Loucy (cell line): ENCODE measurements around the gene MPND.

Experiments used
- H2AFZ ChIP-seq: fragments of 200-600 bp; sonication (generic); 2 replicates; pipeline ENCODE4 v1.6.0; 2016; ENCODE audit warnings: antibody characterized with exemption, mild to moderate bottlenecking, low read length, moderate library complexity
- H3F3A ChIP-seq: fragments of 200-600 bp; 2 replicates; pipeline ENCODE4 v1.6.0; 2016; ENCODE audit warnings: antibody characterized with exemption, low read depth, mild to moderate bottlenecking
- H3K27me3 ChIP-seq: fragments of 200-600 bp; sonication (generic); 2 replicates; pipeline ENCODE4 v1.6.1; 2014; ENCODE audit warnings: low read length, mild to moderate bottlenecking; ENCODE audit not compliant: insufficient read depth, poor library complexity, severe bottlenecking
- H3K36me3 ChIP-seq: fragments of 200-600 bp; sonication (generic); 2 replicates; pipeline ENCODE4 v1.6.1; 2016; ENCODE audit warnings: low read length; ENCODE audit not compliant: insufficient read depth
- H3K4me1 ChIP-seq: fragments of 200-600 bp; sonication (generic); 2 replicates; pipeline ENCODE4 v1.5.1; 2014; ENCODE audit warnings: low read length, mild to moderate bottlenecking; ENCODE audit not compliant: insufficient read depth, poor library complexity, severe bottlenecking
- H3K4me2 ChIP-seq: fragments of 200-600 bp; sonication (generic); 2 replicates; pipeline ENCODE4 v1.6.0; 2014; ENCODE audit warnings: antibody characterized with exemption, low read length, low read depth, mild to moderate bottlenecking; ENCODE audit not compliant: poor library complexity, severe bottlenecking
- H3K4me3 ChIP-seq: fragments of 200-600 bp; sonication (generic); 2 replicates; pipeline ENCODE4 v1.5.1; 2014; ENCODE audit warnings: low read length, mild to moderate bottlenecking, mixed read lengths; ENCODE audit not compliant: poor library complexity, severe bottlenecking
- H3K79me2 ChIP-seq: fragments of 200-600 bp; sonication (generic); 2 replicates; pipeline ENCODE4 v1.6.1; 2014; ENCODE audit warnings: low read length; ENCODE audit not compliant: insufficient read depth
- H3K9ac ChIP-seq: fragments of 200-600 bp; sonication (generic); 2 replicates; pipeline ENCODE4 v1.6.0; 2014; ENCODE audit warnings: mild to moderate bottlenecking, low read depth, low read length, moderate library complexity; ENCODE audit not compliant: poor library complexity, severe bottlenecking
- H3K9me2 ChIP-seq: fragments of 200-600 bp; sonication (generic); replicated peaks from 2 replicates; pipeline ENCODE4 v1.6.1; 2016; ENCODE audit warnings: low read depth, low read length, mixed read lengths
- H3K9me3 ChIP-seq: fragments of 200-600 bp; sonication (generic); 2 replicates; pipeline ENCODE4 v1.6.1; 2014; ENCODE audit warnings: mild to moderate bottlenecking, antibody characterized with exemption, low read length, low read depth; ENCODE audit not compliant: insufficient read depth
- H4K20me1 ChIP-seq: fragments of 200-600 bp; sonication (generic); 2 replicates; pipeline ENCODE4 v1.6.0; 2014; ENCODE audit warnings: antibody characterized with exemption, low read length, mild to moderate bottlenecking; ENCODE audit not compliant: insufficient read depth, poor library complexity, severe bottlenecking
- CTCF ChIP-seq: fragments of 200-600 bp; sonication (generic); conservative IDR thresholded peaks from 2 replicates; pipeline ENCODE4 v1.5.1; 2014; ENCODE audit warnings: mild to moderate bottlenecking, antibody characterized with exemption, low read length
- EZH2phosphoT487 ChIP-seq: fragments of 200-600 bp; IDR thresholded peaks from 2 replicates; pipeline ENCODE4 v1.6.1; 2018; ENCODE audit warnings: antibody characterized with exemption, mild to moderate bottlenecking, moderate library complexity, borderline replicate concordance

MPND gene

GRCh38 chr19:4379383-4380253 is 36.3 kb downstream of the MPND start:
- H3K4me1 ChIP-seq = peaks cover 17% of the 10 kb centered on the region
- H3K9me3 ChIP-seq = no peaks in the 10 kb centered on the region
- TF ChIP-seq EZH2phosphoT487 (no peak), CTCF (no peak)
- H2AFZ ChIP-seq = no peak overlapping the region
- H3K4me2 ChIP-seq = peak overlapping the region; percentile 57
- H3K36me3 ChIP-seq = peaks cover 3% of the 10 kb centered on the region; the same call in 1 of the 2 replicates
- peaks cover 69% of the 10 kb centered on the region; the same call in 1 of the 2 replicates for H3K79me2 ChIP-seq
- no peaks in the 10 kb centered on the region for H3K27me3 ChIP-seq
- H4K20me1 ChIP-seq = peaks cover 34% of the 10 kb centered on the region
- H3K9ac ChIP-seq = no peak overlapping the region
- H3K9me2 ChIP-seq = no peaks in the 10 kb centered on the region
- no peaks in the 10 kb centered on the region for H3F3A ChIP-seq
- no peak overlapping the region for H3K4me3 ChIP-seq

DNA sequence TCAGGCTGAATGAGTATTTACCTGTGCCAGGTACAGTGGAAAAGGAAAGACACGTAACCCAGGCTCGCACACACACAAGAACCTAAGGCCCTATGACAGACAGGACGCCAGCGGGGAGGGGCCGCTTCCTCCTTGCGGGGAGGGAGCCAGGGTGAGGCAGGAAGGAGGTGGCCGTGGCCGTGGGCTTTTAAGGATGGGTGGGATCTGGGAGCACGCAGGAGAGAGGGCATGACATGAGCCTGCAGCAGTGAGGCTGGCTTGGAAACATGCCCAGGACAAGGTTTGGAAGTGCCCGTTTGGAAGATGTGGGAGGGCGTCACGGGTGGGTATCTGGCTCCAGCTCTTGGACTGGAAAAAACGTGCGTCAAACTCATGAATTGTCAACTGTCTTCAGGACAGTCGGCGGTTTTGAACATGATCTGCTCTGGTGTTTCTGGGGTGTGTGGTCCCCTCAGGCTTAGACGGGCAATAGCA is 36.9 kb downstream of the MPND start:
- Histone ChIP-seq H3K9ac (no peak overlapping the region), H3K79me2 (peaks cover 67% of the 10 kb centered on the region; the same call in 1 of the 2 replicates), H3K4me1 (peaks cover 12% of the 10 kb centered on the region), H3K9me2 (no peaks in the 10 kb centered on the region), H3K27me3 (no peaks in the 10 kb centered on the region), H3K36me3 (peaks cover 3% of the 10 kb centered on the region; the same call in 1 of the 2 replicates), H3F3A (no peaks in the 10 kb centered on the region), H3K4me2 (peak overlapping the region; percentile 57), H4K20me1 (peaks cover 27% of the 10 kb centered on the region), H3K9me3 (no peaks in the 10 kb centered on the region), H3K4me3 (no peak overlapping the region), H2AFZ (no peak overlapping the region)
- TF ChIP-seq EZH2phosphoT487 (no peak), CTCF (no peak)

- TF ChIP-seq CTCF (no peak), EZH2phosphoT487 (no peak)
- Histone ChIP-seq H4K20me1 (peaks cover 16% of the 10 kb centered on the region), H2AFZ (no peak overlapping the region), H3K36me3 (peaks cover 16% of the 10 kb centered on the region; the same call in 1 of the 2 replicates), H3K4me1 (peaks cover 7% of the 10 kb centered on the region), H3K9me2 (no peaks in the 10 kb centered on the region), H3F3A (no peaks in the 10 kb centered on the region), H3K79me2 (peaks cover 55% of the 10 kb centered on the region; the same call in 1 of the 2 replicates), H3K9ac (no peak overlapping the region), H3K4me2 (no peak overlapping the region), H3K9me3 (no peaks in the 10 kb centered on the region), H3K4me3 (no peak overlapping the region), H3K27me3 (no peaks in the 10 kb centered on the region)
These were observed 42.1 kb downstream of the MPND start for GRCh38 chr19:4385291-4386040.
